ENCODE results near the gene NRGN. TPM values are rescaled to one million over a fixed set of nuclear protein-coding genes. Genes with fewer than 3 reads are reported as not detected.

NRGN gene
- total RNA-seq, 1 experiment from 2014 or later: 15.5 TPM

- Histone ChIP-seq H2AFZ (ENCODE audit: low read length) (no peak overlapping the region), H3K4me1 (ENCODE audit: insufficient read depth, low read length) (peaks cover 24% of the 10 kb centered on the region), H3K4me3 (ENCODE audit: low read length) (no peak overlapping the region), H3K79me2 (ENCODE audit: low read length) (no peaks in the 10 kb centered on the region), H3K27me3 (ENCODE audit: low read length) (peaks cover 3% of the 10 kb centered on the region; the same call in 1 of the 2 replicates), H3K9ac (ENCODE audit: low read length) (no peak overlapping the region), H3K9me2 (replicated peaks; ENCODE audit: low read length) (no peaks in the 10 kb centered on the region), H3K27ac (ENCODE audit: low read length) (no peak overlapping the region), H4K20me1 (ENCODE audit: low read length) (no peaks in the 10 kb centered on the region), H3K4me2 (ENCODE audit: low read length) (no peak overlapping the region), H3F3A (ENCODE audit: low read length, unreplicated experiment) (no peaks in the 10 kb centered on the region), H3K9me3 (ENCODE audit: low read length) (no peaks in the 10 kb centered on the region), H3K36me3 (ENCODE audit: low read depth, low read length) (no peaks in the 10 kb centered on the region)
- no TSS peak for BruUV-seq (replicated peaks)
- intact Hi-C loops (cut with micrococcal nuclease): no loop called here
- TF ChIP-seq EZH2phosphoT487 (IDR thresholded peaks at IDR 0.05; ENCODE audit: borderline replicate concordance, low read length) (no peak), CTCF (conservative IDR thresholded peaks at IDR 0.05; ENCODE audit: low read depth, low read length) (no peak), EZH2 (IDR thresholded peaks at IDR 0.05; ENCODE audit: low read length, unreplicated experiment) (no peak)
- CTCF ChIA-PET: no interaction called here
- ATAC-seq (no peak), DNase-seq (no peak)
- POLR2A ChIA-PET (ENCODE audit: unreplicated experiment): no interaction called here
Measured at GRCh38 chr11:124722176-124722575, 17.6 kb upstream of the NRGN start.

- BruUV-seq (replicated peaks): no TSS peak
- no peaks in the 10 kb centered on the region for H3K36me3 ChIP-seq (ENCODE audit: low read depth, low read length)
- no peaks in the 10 kb centered on the region for H3K27me3 ChIP-seq (ENCODE audit: low read length)
- TF ChIP-seq CTCF (conservative IDR thresholded peaks at IDR 0.05; ENCODE audit: low read depth, low read length) (no peak), EZH2 (IDR thresholded peaks at IDR 0.05; ENCODE audit: low read length, unreplicated experiment) (no peak), EZH2phosphoT487 (IDR thresholded peaks at IDR 0.05; ENCODE audit: borderline replicate concordance, low read length) (no peak)
- intact Hi-C loops (cut with micrococcal nuclease): no loop called here
- ATAC-seq (peak; percentile 62), DNase-seq (no peak)
- H3K4me1 ChIP-seq (ENCODE audit: insufficient read depth, low read length): peaks cover 15% of the 10 kb centered on the region
- peak overlapping the region; percentile 34 for H3K27ac ChIP-seq (ENCODE audit: low read length)
- no peaks in the 10 kb centered on the region for H3K9me2 ChIP-seq (replicated peaks; ENCODE audit: low read length)
- H4K20me1 ChIP-seq (ENCODE audit: low read length): no peaks in the 10 kb centered on the region
- ChIA-PET CTCF (no interaction called here), POLR2A (ENCODE audit: unreplicated experiment) (no interaction called here)
- peak overlapping the region; percentile 68 for H2AFZ ChIP-seq (ENCODE audit: low read length)
- no peaks in the 10 kb centered on the region for H3F3A ChIP-seq (ENCODE audit: low read length, unreplicated experiment)
- H3K9me3 ChIP-seq (ENCODE audit: low read length): no peaks in the 10 kb centered on the region
- H3K79me2 ChIP-seq (ENCODE audit: low read length): no peaks in the 10 kb centered on the region
- H3K4me3 ChIP-seq (ENCODE audit: low read length): peak overlapping the region; percentile 18; the same call in 1 of the 2 replicates
- no peak overlapping the region for H3K9ac ChIP-seq (ENCODE audit: low read length)
- peak overlapping the region; percentile 70 for H3K4me2 ChIP-seq (ENCODE audit: low read length)
Measured at GRCh38 chr11:124724979-124725718, 14.6 kb upstream of the NRGN start.

- Histone ChIP-seq H3K27ac (ENCODE audit: low read length) (peak overlapping the region; percentile 34), H3K9me3 (ENCODE audit: low read length) (no peaks in the 10 kb centered on the region), H3K4me2 (ENCODE audit: low read length) (peak overlapping the region; percentile 70), H3K9ac (ENCODE audit: low read length) (no peak overlapping the region), H3K9me2 (replicated peaks; ENCODE audit: low read length) (no peaks in the 10 kb centered on the region), H3K36me3 (ENCODE audit: low read depth, low read length) (no peaks in the 10 kb centered on the region), H3F3A (ENCODE audit: low read length, unreplicated experiment) (no peaks in the 10 kb centered on the region), H3K4me1 (ENCODE audit: insufficient read depth, low read length) (peaks cover 15% of the 10 kb centered on the region), H3K27me3 (ENCODE audit: low read length) (no peaks in the 10 kb centered on the region), H4K20me1 (ENCODE audit: low read length) (no peaks in the 10 kb centered on the region), H3K79me2 (ENCODE audit: low read length) (no peaks in the 10 kb centered on the region), H3K4me3 (ENCODE audit: low read length) (peak overlapping the region; percentile 18; the same call in 1 of the 2 replicates), H2AFZ (ENCODE audit: low read length) (peak overlapping the region; percentile 68)
- ChIA-PET POLR2A (ENCODE audit: unreplicated experiment) (no interaction called here), CTCF (no interaction called here)
- ATAC-seq (peak; percentile 86), DNase-seq (peak; percentile 73)
- no TSS peak for BruUV-seq (replicated peaks)
- TF ChIP-seq EZH2phosphoT487 (IDR thresholded peaks at IDR 0.05; ENCODE audit: borderline replicate concordance, low read length): no peak
- no peak for TF ChIP-seq CTCF (conservative IDR thresholded peaks at IDR 0.05; ENCODE audit: low read depth, low read length)
- TF ChIP-seq EZH2 (IDR thresholded peaks at IDR 0.05; ENCODE audit: low read length, unreplicated experiment): no peak
- intact Hi-C loops (cut with micrococcal nuclease): no loop called here
Measured at GRCh38 chr11:124725719-124726105, 14.0 kb upstream of the NRGN start.

Measured in PC-3 (cell line).